Adipose tissue (tissue), 3 donors: ENCODE measurements around the gene POU2F3. TPM values are rescaled to one million over a fixed set of nuclear protein-coding genes. Genes with fewer than 3 reads are reported as not detected.

Experiments used
- H3K27ac ChIP-seq: one replicate; pipeline ENCODE4 v1.5.1; 2013; ENCODE audit warnings: low read depth, low read length
- WGBS, 3 donors: extraction: QIAGEN DNeasy Blood & Tissue Kit; methylation state at CpG; one replicate each; pipeline ENCODE4 v1.1.7; 2013; 5-methylcytosine and 5-hydroxymethylcytosine counted together
- polyA plus RNA-seq, 3 donors: library from polyadenylated mRNA; stranded (reverse); fragments of 200-250 nt; gene quantifications; one replicate each; pipeline ENCODE4 v1.2.3, GENCODE V29; 2013
- donor health status: healthy with polysubstance abuse.
- donor health status: Bipolar disorder and iron deficiency.
- donor health status: healthy.

POU2F3 gene
- polyA plus RNA-seq, 3 donors = 0.08 to 0.16 TPM; not detected in 1

DNA sequence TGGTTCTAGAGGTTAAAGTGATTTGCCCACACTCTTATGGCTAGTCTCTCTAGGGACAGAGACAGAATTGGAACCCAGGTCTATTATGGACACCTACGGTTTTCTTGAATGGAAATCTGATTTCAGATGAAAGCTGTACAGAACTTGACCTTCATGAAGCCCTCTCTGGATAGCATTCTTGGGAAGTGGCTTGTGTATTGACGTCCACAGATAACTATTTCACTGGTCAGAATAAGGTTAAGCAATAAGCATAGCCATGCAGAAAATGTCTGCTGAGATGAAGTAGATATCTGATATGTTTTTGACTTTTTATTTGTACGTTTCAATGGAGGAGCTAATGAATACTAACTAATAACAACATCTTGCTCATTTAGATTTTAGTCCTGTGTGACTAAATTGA is 86.3 kb downstream of the POU2F3 start:
- WGBS, 3 donors = 31 to 47% (median 34%) methylated on average over 3 of the region's 3 CpGs

GRCh38 chr11:120326845-120327281 is 86.9 kb downstream of the POU2F3 start:
- no peak overlapping the region for H3K27ac ChIP-seq
- 20 to 45% (median 41%) methylated on average over 4 of the region's 4 CpGs for WGBS, 3 donors

More for the DNA sequence above, 86.3 kb downstream of the POU2F3 start:
- no peak overlapping the region for H3K27ac ChIP-seq

DNA sequence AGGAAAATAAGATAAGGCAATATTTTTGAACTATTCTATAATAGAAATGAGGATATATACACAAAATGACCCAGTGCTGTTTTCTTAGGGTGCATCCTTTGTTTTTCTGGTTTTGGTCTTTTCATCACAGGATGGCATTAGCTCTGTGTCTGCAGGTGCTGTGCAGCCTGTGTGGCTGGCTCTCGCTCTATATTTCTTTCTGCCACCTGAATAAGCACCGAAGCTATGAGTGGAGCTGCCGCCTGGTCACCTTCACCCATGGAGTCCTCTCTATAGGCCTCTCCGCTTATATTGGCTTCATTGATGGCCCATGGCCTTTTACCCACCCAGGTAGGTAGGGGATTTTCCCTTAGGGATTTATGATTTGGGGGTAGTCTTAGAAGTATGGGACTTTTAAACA is 87.4 kb downstream of the POU2F3 start:
- 85 to 96% (median 92%) methylated on average over 4 of the region's 4 CpGs for WGBS, 3 donors
- no peak overlapping the region for H3K27ac ChIP-seq

DNA sequence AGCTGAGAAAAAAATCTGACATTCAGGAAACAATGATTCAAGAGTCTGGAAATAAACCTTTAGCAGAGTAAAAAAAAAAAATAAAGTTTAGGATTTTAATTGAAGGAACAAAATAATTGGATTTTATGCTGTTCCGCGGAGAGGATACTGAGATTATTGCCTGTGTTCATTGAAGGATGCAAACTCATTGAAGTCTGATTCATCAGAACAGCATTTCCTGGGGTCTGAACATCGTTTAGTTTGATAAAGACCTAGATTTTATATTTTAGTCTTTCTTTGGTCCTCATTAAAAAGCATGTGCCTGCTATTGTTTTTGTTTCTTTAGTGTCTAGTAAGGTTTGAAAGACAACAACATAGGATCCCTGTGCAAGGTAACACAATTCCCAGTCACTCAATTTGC is 89.6 kb downstream of the POU2F3 start:
- no peak overlapping the region for H3K27ac ChIP-seq
- 84 to 97% (median 91%) methylated on average over 3 of the region's 3 CpGs for WGBS, 3 donors

GRCh38 chr11:120330045-120330444 is 90.1 kb downstream of the POU2F3 start:
- no peak overlapping the region for H3K27ac ChIP-seq
- 93 to 95% (median 95%) methylated on average over 6 of the region's 6 CpGs for WGBS, 3 donors

DNA sequence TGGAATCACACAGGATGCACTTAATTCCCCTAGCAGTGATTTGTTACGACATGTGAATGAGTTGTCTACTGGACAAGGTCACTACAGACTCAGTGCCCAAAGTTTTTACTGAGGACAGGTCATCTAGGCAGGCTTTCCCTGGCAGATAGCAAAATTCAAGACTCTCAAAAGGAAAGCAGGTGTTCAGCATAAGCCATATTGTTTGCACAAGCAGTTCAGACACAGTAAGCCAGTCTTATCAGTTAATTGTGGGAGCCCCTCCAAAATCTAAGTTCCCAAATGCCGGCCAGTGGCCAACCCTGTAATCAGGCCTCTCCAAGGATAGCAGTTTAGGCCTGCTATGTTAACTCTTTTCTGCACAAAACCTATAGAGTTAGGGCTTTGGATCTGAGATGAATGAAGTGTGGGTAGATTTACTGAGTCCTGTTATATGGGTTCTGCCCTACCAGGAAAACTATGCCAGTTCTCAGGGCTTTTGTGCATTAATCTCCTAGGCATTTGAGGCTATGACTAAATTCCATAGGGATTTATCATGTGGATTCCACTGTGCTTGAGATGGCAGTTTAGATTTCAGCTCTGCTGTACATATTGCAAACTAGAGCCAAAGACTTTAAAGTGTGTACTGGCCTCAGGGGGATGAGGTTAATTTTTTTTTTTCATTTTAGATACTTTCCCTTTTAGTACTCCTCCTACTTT is 91.5 kb downstream of the POU2F3 start:
- no peak overlapping the region for H3K27ac ChIP-seq
- WGBS, 3 donors = 23 to 59% (median 50%) methylated on average over 2 of the region's 2 CpGs

GRCh38 chr11:120332822-120333716 is 93.1 kb downstream of the POU2F3 start:
- 90 to 96% (median 90%) methylated on average over 5 of the region's 5 CpGs for WGBS, 3 donors

DNA sequence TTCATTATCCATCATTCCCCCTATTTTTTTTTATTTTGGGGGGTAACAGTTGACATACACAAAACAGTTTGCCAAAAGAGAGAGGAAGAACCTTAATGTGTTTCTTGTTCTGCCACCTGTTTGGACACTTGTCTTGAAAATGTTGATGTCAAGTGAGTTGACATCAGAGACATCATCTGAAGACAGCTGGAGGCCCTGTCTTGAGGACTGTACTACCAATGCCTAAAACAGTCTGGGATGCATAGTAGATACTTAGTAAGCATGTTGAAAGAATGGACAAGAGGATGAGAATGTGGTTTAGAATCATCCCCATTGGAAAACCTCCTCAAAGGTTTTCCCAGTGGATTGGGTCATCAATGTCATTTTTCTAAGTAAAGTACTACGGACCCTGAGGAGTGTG is 93.9 kb downstream of the POU2F3 start:
- WGBS, 3 donors = 78 to 83% (median 82%) methylated on average over 1 of the region's 1 CpG
- no peak overlapping the region for H3K27ac ChIP-seq

More at GRCh38 chr11:120332822-120333716, 93.1 kb downstream of the POU2F3 start:
- no peak overlapping the region for H3K27ac ChIP-seq

- WGBS, 3 donors = 48 to 57% (median 53%) methylated on average over 1 of the region's 1 CpG
- H3K27ac ChIP-seq = no peak overlapping the region
Measured at GRCh38 chr11:120334332-120334731, 94.4 kb downstream of the POU2F3 start.

GRCh38 chr11:120334894-120335462 is 95.0 kb downstream of the POU2F3 start:
- H3K27ac ChIP-seq = no peak overlapping the region
- 0 to 1% (median 1%) methylated on average over 8 of the region's 8 CpGs for WGBS, 3 donors

DNA sequence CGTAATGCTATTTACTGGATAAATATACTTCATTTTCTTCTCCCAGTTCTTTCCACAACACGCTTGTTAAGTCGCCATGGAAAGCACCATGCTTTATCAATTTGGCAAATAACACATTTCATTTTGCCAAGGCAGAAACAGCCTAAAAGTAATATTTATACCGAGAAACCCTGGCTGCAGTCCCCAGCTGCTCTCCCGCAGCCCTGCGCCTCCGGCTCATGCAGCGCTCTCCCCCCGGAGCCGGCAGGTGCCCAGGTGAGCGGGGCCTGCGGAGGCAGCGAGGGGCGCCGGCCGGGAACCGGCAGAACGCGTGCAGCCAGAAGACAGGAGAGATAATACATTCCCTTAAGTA is 95.6 kb downstream of the POU2F3 start:
- 0 to 1% (median 1%) methylated on average over 19 of the region's 19 CpGs for WGBS, 3 donors
- H3K27ac ChIP-seq = peak overlapping the region; percentile 79

- H3K27ac ChIP-seq = peak within 1 kb of the TSS; percentile 84
- 0 to 1% (median 1%) methylated on average over 69 to 92 of the region's 92 CpGs for WGBS, 3 donors
Measured at GRCh38 chr11:120335908-120336640, 96.1 kb downstream of the POU2F3 start, which contains the start of gene ARHGEF12. Gene ARHGEF12 (plus strand): TSS chr11:120336413. CDS start chr11:120337244, 831 bp downstream.

DNA sequence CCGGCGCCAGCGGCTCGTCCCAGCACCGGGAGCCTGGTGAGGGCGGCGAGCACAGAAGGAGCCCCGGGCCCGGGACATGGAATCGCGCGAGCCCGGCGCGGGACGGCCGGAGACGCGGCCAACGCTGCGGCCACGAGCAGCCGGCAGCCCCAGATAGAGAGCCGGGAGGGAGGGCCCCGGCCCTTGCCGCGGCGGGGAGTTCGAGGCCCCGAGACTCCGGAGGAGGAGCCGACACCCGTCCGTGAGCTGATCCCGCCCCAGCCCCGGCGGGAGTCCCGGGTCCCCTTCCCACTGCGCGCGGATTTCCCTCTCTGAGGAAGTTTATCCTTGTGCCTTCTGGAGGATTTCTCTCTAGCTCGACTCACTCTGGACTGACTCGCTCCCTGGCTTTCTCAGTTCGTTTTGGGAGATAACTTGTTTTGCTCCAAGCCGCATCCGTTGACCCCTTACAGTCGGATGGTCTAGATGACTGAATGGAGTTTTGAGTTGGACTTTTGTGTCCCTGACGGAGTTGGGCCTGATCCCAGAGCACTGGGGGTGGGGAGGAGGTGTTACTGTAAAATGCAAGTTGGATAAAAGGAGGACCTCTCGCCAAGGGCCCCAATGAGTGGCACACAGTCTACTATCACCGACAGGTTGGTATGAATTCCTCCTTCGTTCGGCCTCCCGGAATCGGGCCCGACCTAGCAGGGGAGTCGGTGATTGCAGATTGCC is 96.9 kb downstream of the POU2F3 start:
- 0 to 1% (median 1%) methylated on average over 54 to 56 of the region's 56 CpGs for WGBS, 3 donors
- peak overlapping the region; percentile 84 for H3K27ac ChIP-seq

DNA sequence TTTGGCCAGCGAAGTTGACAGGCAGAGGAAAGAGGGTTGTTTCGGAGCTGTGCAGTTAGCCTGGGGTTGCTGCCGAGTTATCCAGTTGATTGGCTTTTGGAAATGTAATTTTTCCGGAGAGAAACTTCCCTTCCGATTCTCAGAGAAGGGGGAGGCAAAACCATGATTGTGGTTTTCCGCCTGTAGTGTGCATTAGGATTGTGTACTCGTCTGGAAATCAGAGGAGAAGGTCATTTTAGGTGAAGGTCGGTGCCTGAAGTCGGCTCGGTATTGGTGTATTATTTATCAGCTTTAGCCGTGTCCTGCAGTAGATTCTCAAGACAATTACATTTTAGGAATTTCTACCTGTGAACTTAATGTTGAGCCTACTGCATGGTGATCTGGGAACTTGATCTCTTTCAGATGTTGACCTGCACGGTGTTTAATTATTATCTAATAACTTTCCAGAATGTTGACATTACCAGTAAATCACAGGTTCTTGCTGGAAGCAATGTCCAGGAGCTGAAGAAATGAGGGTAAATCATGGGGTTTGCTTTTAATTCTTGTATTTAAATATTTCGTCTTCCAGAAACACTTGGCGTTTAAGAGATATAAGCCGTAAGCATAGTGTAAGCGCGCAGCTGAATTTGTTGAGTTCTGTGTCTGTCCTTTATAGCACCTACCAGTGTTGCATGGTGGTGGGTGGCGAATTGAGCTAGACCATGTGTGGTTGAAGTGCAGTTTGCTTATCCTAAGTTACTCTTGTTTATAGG is 97.6 kb downstream of the POU2F3 start:
- H3K27ac ChIP-seq = peak overlapping the region; percentile 84
- WGBS, 3 donors = 4 to 15% (median 10%) methylated on average over 18 of the region's 18 CpGs

- no peak overlapping the region for H3K27ac ChIP-seq
- WGBS, 3 donors = 20 to 42% (median 40%) methylated on average over 7 of the region's 7 CpGs
Measured at GRCh38 chr11:120338107-120338933, 98.4 kb downstream of the POU2F3 start.

DNA sequence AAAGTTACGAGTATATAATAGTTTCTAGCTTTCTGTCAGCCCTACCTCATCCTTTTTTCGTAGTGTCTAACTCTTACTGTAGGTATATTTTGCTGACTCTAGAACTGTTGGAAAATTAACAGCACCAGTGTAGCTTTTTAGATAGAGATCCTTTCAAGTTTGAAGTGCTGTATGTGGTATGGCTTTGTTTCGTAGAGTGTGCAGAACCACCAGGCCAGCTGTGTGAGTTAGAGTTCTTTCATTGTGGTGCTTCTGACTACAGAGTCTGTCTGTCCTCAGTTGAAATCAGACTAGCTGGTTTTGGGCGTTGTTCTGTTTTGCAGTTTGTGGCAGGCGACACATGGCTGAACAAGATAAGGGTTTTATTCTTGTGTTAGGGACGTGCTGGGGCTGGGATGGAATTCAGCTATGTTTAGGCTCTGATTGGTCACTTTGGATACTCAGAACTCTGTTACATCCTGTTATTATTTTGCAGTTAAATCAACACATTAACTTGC is 99.5 kb downstream of the POU2F3 start:
- no peak overlapping the region for H3K27ac ChIP-seq
- 7 to 22% (median 18%) methylated on average over 6 of the region's 6 CpGs for WGBS, 3 donors
